ENCODE results near the gene TRPC4. TPM values are rescaled to one million over a fixed set of nuclear protein-coding genes. Genes with fewer than 3 reads are reported as not detected.

Gene TRPC4
- polyA plus RNA-seq, 3 donors, result 4.9 to 6.2 (median 4.9) TPM

GRCh38 chr13:37663724-37664123, 205.8 kb downstream of the TRPC4 start:
- DNase-seq (ENCODE audit: low read depth in 3 of 3, low spot score in 2 of 3), result no peak

DNA sequence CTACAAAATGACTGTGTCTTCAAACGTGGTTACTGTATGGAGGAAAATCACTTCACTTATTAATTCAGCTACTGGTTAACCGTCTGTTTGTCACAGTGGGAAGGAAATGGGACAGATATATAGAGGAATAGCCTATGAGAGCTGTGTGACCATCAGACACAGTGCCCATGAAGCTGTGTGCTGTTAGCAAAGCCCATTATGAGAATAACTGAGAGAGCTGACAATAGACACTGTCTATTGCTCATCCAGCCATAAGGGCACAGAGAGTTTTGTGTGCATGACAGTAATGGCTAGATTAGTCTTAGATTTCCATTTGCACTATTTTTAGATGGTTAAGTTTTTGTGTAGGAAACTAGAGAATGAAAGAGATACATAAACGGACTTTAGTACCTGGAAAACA, 206.9 kb downstream of the TRPC4 start:
- DNase-seq (ENCODE audit: low read depth in 3 of 3, low spot score in 2 of 3), result no peak

DNA sequence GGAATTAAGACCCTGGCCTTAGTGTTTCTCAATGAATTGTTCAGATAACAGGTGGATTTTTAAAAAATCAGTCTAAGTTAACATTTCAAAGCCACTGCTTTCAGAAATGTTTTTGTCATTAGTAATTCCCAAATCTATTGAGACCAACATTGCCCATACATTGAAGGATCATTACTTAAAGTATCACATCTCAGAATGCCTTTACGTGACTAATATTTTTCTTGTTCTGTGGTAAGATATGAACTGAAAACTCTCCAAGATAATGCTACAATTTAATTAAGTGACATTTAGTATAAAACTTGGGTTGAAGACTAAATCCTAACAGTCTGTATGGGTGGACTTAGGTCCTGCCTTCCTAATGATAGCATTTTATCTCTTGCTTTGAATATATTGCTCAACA, 211.6 kb downstream of the TRPC4 start:
- DNase-seq (ENCODE audit: low read depth in 3 of 3, low spot score in 2 of 3), result no peak

- no peak for DNase-seq (ENCODE audit: low read depth in 3 of 3, low spot score in 2 of 3)
Observed at GRCh38 chr13:37657134-37657533, 212.4 kb downstream of the TRPC4 start.

- no peak for DNase-seq (ENCODE audit: low read depth in 3 of 3, low spot score in 2 of 3)
Observed at GRCh38 chr13:37656247-37656940, 213.2 kb downstream of the TRPC4 start.

- DNase-seq (ENCODE audit: low read depth in 3 of 3, low spot score in 2 of 3), result no peak
Observed at GRCh38 chr13:37652596-37652995, 217.0 kb downstream of the TRPC4 start.

GRCh38 chr13:37651891-37652290, 217.7 kb downstream of the TRPC4 start:
- no peak for DNase-seq (ENCODE audit: low read depth in 3 of 3, low spot score in 2 of 3)

- DNase-seq (ENCODE audit: low read depth in 3 of 3, low spot score in 2 of 3), result no peak
Observed at GRCh38 chr13:37648609-37649008, 221.0 kb downstream of the TRPC4 start.

- no peak for DNase-seq (ENCODE audit: low read depth in 3 of 3, low spot score in 2 of 3)
Observed at GRCh38 chr13:37647031-37647650, 222.4 kb downstream of the TRPC4 start.

GRCh38 chr13:37646531-37646930, 223.0 kb downstream of the TRPC4 start:
- no peak for DNase-seq (ENCODE audit: low read depth in 3 of 3, low spot score in 2 of 3)

GRCh38 chr13:37645181-37645740, 224.3 kb downstream of the TRPC4 start:
- DNase-seq (ENCODE audit: low read depth in 3 of 3, low spot score in 2 of 3), result no peak

DNA sequence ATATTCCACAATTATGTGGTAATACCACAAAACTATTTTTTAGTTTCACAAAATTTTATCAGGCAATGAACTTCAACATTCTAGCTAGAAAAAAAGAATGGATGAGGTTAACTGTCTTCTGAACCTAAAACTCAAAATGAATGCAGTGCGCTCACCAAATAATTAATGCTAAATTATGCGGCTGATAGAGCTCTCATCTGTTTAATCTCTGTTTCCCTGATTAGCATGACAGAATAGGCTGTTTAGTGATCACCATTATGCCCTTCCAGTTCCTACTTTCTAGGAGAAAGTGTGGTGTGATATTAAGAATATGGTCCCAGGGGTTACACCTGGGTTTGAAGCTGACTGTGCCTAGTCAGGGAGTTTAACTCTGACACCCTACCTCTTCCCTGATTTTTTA, 228.2 kb downstream of the TRPC4 start:
- DNase-seq (ENCODE audit: low read depth in 3 of 3, low spot score in 2 of 3), result no peak

- no peak for DNase-seq (ENCODE audit: low read depth in 3 of 3, low spot score in 2 of 3)
Observed at GRCh38 chr13:37640499-37640898, 229.1 kb downstream of the TRPC4 start.

DNA sequence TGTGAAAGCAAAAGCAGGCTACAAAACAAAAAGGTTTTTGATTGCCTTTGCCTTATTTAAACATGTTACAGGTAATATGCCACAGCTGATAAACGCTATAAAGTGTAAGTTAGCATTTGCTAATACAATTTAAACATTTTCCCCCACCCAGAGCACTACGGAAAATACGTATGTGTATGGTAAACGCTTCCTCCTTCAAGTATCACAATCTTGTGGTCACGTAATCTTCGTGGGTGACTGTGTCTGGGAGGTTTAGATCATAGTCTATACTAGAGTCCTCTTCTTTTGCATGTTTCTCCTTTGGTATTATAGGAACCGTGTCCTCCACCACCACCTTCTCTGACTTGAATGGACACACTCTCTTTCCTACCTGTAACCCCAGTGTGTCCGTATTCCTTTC, 232.9 kb downstream of the TRPC4 start:
- DNase-seq (ENCODE audit: low read depth in 3 of 3, low spot score in 2 of 3), result no peak

DNA sequence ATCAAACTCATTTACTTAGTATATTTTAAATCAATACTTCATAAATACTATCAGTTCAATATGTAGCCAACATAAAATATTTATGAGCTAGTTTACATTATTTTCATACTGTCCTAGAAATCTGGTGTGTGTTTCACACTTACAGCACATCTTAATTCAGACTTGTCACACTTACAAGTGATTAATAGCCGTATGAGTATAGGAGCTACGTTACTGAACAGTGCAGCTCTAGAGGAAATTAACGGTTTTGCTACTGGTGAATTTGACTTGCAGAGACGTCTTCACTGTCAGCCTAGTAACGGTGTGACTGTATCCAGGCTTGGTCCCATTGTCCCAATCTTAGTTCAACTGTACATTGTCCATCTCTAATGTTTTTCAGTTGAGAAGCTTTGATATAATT, 237.3 kb downstream of the TRPC4 start:
- DNase-seq (ENCODE audit: low read depth in 3 of 3, low spot score in 2 of 3), result no peak

DNA sequence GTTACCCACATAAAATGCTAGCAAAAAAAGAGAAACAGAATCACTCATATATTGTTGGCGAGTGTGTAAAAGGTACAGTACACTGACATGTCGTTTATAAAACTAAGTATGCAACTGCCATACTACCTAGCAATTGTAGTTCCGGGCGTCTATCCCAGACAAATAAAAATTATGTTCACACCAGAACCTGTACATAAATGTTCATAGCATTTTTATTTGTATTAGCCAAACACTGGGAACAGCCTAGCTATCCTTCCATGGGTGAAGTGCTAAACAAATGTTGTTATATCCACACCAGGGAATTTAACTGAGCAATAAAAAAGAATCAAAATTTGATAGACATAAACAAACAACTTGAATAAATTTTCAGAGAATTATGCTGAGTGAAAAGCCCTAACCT, 242.1 kb downstream of the TRPC4 start:
- DNase-seq (ENCODE audit: low read depth in 3 of 3, low spot score in 2 of 3), result no peak

GRCh38 chr13:37621811-37622361, 247.7 kb downstream of the TRPC4 start:
- no peak for DNase-seq (ENCODE audit: low read depth in 3 of 3, low spot score in 2 of 3)

DNA sequence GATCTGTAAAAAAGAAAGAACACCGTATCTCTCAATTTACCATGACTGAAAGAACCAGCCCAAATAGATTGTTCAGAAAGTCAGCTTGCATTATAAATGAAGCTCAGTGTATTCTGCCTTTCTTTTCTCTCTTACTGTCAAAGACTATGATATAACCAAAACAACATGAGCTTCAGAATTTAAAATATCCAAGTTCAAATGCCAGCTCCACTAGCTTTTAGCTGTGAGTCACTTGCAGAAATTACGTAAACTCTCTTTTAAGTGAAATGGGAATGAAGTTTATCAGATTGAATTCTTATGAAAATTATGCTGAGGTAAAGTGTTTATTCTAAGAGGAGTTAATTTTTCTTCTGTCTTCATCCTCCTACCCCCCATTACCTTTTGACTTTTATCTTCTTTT, 251.0 kb downstream of the TRPC4 start:
- no peak for DNase-seq (ENCODE audit: low read depth in 3 of 3, low spot score in 2 of 3)

DNA sequence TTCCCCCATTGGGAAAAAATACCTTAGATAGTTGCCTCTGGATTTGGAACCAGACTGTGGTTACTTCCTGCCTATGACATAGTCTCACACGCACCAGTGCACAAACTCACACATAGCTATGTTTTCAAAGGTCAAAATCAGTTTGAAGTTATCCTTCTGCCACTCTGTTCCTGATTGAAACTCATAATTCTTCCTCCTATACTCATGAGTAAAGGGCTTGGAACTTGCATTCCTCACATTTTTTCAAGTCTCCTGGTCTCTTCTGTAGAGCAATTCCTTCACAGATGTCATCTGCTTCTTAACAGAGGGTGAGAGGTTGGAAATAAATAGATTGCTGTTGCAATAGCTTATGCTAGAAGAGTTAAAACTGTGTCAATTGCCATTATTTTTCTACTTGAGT, 252.4 kb downstream of the TRPC4 start:
- DNase-seq (ENCODE audit: low read depth in 3 of 3, low spot score in 2 of 3), result no peak

DNA sequence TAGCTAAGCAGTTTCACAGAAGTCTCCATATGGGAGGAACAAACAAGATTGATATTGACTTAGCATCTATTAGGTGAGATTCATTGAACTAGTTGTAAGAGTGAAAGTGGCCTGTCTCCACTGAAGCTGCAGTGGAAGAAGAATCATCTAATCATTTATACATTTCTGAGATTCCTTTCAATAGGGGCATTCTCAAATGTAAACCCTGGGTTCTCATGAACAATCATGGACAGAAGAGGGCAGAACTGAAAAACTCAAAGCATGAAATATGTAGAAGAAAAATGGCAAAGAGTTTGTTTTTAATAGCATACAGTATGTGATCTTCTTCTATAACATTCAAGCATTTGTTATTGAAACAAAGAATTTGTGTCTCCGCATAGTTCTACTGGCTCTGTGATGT, 253.4 kb downstream of the TRPC4 start:
- no peak for DNase-seq (ENCODE audit: low read depth in 3 of 3, low spot score in 2 of 3)

DNA sequence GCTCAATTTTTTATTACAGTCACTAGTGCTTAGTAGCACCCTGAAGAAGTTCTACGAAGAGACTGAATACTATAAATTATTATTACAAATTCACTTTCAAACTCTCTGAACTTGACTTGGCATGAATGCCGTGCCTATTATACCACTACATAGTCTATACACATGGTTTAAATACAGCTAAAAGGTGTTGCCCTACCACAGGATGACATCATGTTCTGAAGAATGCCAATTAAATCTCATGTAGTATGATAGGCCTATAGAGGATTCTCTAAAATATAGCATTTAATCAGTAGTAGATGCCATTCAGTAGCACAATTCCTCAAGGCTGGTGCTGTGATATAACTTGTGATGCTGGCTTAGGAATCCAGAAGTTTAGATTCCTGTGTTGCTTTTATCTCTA, 254.3 kb downstream of the TRPC4 start:
- DNase-seq (ENCODE audit: low read depth in 3 of 3, low spot score in 2 of 3), result no peak

DNA sequence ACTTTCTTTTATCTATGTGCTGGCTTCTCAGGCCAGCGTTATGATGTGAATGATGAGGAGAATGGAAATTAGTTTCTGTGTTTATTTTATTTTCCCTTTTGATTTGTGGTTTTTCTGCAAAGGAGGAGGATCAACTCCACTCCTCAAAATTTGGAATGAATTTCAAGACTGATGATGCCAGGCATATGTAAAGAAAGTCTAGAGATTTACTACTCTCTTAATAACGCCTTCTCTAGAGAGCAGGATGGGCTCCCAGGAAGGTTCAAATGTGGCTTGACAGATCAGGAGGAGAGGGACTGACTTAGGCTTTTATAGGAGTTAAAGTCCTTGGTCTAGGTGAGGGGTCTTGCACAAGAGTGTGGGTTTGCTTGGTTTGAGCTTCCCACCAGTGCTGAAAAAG, 255.9 kb downstream of the TRPC4 start:
- DNase-seq (ENCODE audit: low read depth in 3 of 3, low spot score in 2 of 3), result no peak

Data from right renal cortex interstitium (tissue), 3 donors.